ES-I3 (cell line): ENCODE measurements around the gene SLC5A3.

Experiments
- H3K36me3 ChIP-seq: 2 replicates; pipeline ENCODE4 v1.6.1; 2013; ENCODE audit warnings: mild to moderate bottlenecking, low read length, control low read depth, moderate library complexity; ENCODE audit not compliant: insufficient read depth
- H3K4me1 ChIP-seq: 2 replicates; pipeline ENCODE4 v1.6.1; 2013; ENCODE audit warnings: mild to moderate bottlenecking, control low read depth, low read length; ENCODE audit not compliant: insufficient read depth
- H3K9ac ChIP-seq: 2 replicates; pipeline ENCODE4 v1.6.1; 2013; ENCODE audit warnings: low read depth, mild to moderate bottlenecking, low read length, moderate library complexity
- H3K9me3 ChIP-seq: 2 replicates; pipeline ENCODE4 v1.6.1; 2013; ENCODE audit warnings: mild to moderate bottlenecking, low read length, moderate library complexity; ENCODE audit not compliant: control insufficient read depth, insufficient read depth

SLC5A3 gene

GRCh38 chr21:34077888-34078287, 4.5 kb downstream of the SLC5A3 start:
- Histone ChIP-seq H3K36me3 (no peaks in the 10 kb centered on the region), H3K9ac (no peak overlapping the region), H3K4me1 (peaks cover 12% of the 10 kb centered on the region; the same call in 1 of the 2 replicates)

GRCh38 chr21:34078915-34079314, 5.5 kb downstream of the SLC5A3 start:
- Histone ChIP-seq H3K36me3 (no peaks in the 10 kb centered on the region), H3K9ac (no peak overlapping the region), H3K4me1 (peaks cover 21% of the 10 kb centered on the region), H3K9me3 (no peaks in the 10 kb centered on the region)

More at GRCh38 chr21:34077888-34078287, 4.5 kb downstream of the SLC5A3 start:
- H3K9me3 ChIP-seq: no peaks in the 10 kb centered on the region

DNA sequence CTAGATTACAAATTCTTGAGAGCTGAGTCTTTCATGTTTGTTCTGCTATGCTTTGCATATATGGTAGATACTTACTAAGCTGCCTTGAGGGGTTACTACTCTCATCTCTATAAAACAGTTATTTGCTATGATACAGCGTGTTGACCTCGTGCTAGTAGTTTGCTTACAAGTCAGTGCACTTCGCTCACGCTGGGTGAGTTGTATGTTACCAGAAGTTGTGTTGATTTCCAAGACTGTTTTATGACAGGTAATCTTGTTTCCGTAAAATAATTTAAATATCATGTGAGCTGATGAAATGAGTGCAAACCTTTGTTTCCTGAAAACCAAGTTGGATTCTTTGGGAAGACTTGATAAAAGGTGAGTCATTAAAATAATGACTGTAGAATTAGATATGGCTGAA, 7.3 kb downstream of the SLC5A3 start:
- Histone ChIP-seq H3K9me3 (no peaks in the 10 kb centered on the region), H3K4me1 (peaks cover 18% of the 10 kb centered on the region), H3K9ac (no peak overlapping the region), H3K36me3 (no peaks in the 10 kb centered on the region)

DNA sequence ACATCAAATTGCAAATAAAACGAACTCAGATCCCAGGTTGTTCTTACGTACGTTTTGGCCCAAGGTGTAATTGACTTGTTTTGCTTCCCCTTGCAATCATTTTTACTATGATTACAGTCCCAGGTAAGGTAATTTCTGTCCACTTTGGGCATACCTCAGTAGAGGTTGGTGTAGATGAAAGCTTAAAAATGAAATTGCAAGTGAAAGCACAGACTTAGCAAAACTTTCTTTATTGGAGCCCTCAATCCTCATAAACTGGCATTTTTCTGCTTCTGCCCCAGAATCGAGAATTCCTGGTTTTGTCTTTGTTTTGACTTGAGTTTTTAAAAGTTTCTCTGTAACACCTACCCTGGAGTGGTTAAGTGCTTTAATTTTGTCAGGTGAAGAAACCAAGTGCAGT, 9.4 kb downstream of the SLC5A3 start:
- Histone ChIP-seq H3K9ac (no peak overlapping the region), H3K36me3 (no peaks in the 10 kb centered on the region), H3K9me3 (no peaks in the 10 kb centered on the region), H3K4me1 (peaks cover 19% of the 10 kb centered on the region)

DNA sequence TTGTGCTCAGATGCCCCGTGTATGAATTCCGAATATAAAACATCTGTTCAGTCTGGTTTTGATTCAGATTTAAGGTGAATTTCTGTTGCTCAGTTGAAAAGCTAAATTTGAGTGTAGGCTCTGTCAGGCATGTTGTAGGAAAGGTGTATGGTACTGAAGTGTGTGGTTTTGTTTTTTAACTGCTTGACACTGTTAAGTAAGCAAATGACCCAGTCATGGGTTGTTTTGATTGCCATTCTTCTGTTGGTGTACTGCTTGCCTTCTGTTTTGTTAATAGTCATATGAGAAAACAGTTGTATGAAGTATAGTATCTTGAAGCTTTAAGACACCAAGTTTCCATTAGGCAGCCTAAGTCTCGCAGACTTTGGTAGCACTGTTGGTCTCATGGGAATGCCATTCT, 10.0 kb downstream of the SLC5A3 start:
- H3K9me3 ChIP-seq: no peaks in the 10 kb centered on the region
- peaks cover 19% of the 10 kb centered on the region for H3K4me1 ChIP-seq
- no peak overlapping the region for H3K9ac ChIP-seq
- H3K36me3 ChIP-seq: no peaks in the 10 kb centered on the region

DNA sequence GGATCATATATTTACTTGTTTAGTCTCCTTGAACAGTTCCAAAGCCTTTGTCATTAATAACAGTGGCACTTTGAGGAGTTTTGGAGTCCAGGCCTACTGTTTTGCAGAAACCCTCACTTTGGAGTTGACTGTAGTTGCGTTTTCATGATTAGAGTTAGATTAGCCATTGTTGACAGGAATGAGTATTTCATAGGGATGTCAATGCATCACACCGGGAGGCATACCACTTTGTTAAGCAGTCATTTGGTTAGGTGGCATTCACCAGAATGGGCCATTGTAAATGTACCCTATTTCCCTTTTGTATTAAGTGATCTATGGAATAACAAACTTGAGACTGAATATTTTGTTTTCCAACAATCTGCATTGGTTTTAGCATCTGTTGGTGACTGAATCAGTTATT, 11.8 kb downstream of the SLC5A3 start:
- H3K9ac ChIP-seq: no peak overlapping the region
- no peaks in the 10 kb centered on the region for H3K36me3 ChIP-seq
- no peaks in the 10 kb centered on the region for H3K9me3 ChIP-seq
- peaks cover 19% of the 10 kb centered on the region for H3K4me1 ChIP-seq

GRCh38 chr21:34086887-34087306, 13.5 kb downstream of the SLC5A3 start:
- no peak overlapping the region for H3K9ac ChIP-seq
- H3K9me3 ChIP-seq: no peaks in the 10 kb centered on the region
- no peaks in the 10 kb centered on the region for H3K36me3 ChIP-seq
- H3K4me1 ChIP-seq: peaks cover 23% of the 10 kb centered on the region

DNA sequence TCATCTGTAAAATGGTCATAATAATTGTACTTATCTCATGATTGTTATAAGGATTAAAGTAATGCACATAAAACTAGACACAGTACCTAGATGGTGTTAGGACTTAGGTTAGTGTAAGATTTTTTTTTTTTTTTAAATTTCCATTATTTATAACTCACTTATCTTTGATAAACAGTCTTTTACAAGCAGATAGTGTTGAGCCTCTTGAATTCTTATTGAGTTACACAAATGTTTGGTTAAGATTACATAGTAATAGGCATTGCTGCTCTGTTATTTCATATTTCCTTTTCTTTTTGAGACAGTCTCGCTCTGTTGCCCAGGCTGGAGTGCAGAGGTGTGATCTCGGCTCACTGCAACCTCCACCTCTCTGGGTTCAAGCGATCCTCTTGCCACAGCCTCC, 15.4 kb downstream of the SLC5A3 start:
- H3K9me3 ChIP-seq: no peaks in the 10 kb centered on the region
- H3K36me3 ChIP-seq: no peaks in the 10 kb centered on the region
- peaks cover 15% of the 10 kb centered on the region; the same call in 1 of the 2 replicates for H3K4me1 ChIP-seq
- no peak overlapping the region for H3K9ac ChIP-seq

GRCh38 chr21:34091032-34091431, 17.7 kb downstream of the SLC5A3 start:
- no peaks in the 10 kb centered on the region for H3K9me3 ChIP-seq
- H3K9ac ChIP-seq: no peak overlapping the region
- H3K36me3 ChIP-seq: peaks cover 7% of the 10 kb centered on the region; the same call in 1 of the 2 replicates
- peaks cover 8% of the 10 kb centered on the region; the same call in 1 of the 2 replicates for H3K4me1 ChIP-seq

- Histone ChIP-seq H3K9me3 (no peaks in the 10 kb centered on the region), H3K9ac (no peak overlapping the region), H3K4me1 (peaks cover 7% of the 10 kb centered on the region; the same call in 1 of the 2 replicates), H3K36me3 (peaks cover 7% of the 10 kb centered on the region; the same call in 1 of the 2 replicates)
Observed at GRCh38 chr21:34091607-34092006, 18.2 kb downstream of the SLC5A3 start.

- Histone ChIP-seq H3K9me3 (no peaks in the 10 kb centered on the region), H3K4me1 (peaks cover 3% of the 10 kb centered on the region; the same call in 1 of the 2 replicates), H3K36me3 (peaks cover 7% of the 10 kb centered on the region; the same call in 1 of the 2 replicates), H3K9ac (no peak overlapping the region)
Observed at GRCh38 chr21:34092262-34092921, 19.0 kb downstream of the SLC5A3 start.

DNA sequence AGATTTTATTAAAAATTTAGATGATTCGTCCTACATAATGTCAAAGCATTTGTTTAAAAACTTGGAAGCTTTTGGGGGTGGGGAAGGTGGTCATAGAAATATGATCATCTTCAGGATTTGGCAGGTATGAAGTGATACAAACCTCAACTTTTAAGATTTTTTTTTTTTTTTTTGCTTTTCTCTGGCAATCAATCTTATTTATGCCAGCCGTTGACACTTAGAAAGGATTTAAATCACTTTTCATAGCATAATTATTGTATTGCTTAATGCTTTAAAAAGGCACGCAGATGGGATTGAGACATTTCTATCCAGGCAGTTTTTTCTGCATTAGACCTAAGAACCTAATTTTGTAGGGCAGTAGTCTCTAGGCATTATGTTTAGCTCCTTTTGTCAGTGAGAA, 19.7 kb downstream of the SLC5A3 start:
- peaks cover 3% of the 10 kb centered on the region; the same call in 1 of the 2 replicates for H3K4me1 ChIP-seq
- no peak overlapping the region for H3K9ac ChIP-seq
- H3K36me3 ChIP-seq: peaks cover 7% of the 10 kb centered on the region; the same call in 1 of the 2 replicates
- no peaks in the 10 kb centered on the region for H3K9me3 ChIP-seq

- Histone ChIP-seq H3K4me1 (peaks cover 3% of the 10 kb centered on the region; the same call in 1 of the 2 replicates), H3K36me3 (peaks cover 7% of the 10 kb centered on the region; the same call in 1 of the 2 replicates), H3K9me3 (no peaks in the 10 kb centered on the region), H3K9ac (no peak overlapping the region)
Observed at GRCh38 chr21:34094949-34095348, 21.6 kb downstream of the SLC5A3 start.

DNA sequence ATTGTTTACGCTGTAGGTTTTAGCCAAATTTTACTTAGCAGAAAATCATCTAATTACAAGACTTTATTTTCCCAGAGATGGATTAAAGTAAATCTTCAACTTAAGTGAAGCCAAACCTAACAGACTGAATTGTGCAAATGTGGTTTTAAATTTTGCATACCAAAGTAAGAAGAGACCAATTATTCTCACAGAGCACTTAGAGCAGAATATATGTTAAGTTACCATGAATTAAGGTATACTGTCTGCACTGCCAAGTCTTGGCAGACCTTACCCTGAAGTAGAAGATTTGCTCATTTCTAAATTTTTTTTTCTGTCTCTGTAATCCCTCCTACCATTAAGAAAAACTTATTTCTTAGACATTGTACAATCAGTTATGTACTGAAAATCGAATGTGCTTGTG, 24.1 kb downstream of the SLC5A3 start:
- H3K4me1 ChIP-seq: peaks cover 11% of the 10 kb centered on the region; the same call in 1 of the 2 replicates
- peaks cover 9% of the 10 kb centered on the region for H3K36me3 ChIP-seq
- H3K9me3 ChIP-seq: no peaks in the 10 kb centered on the region
- no peak overlapping the region for H3K9ac ChIP-seq

- H3K9ac ChIP-seq: no peak overlapping the region
- H3K4me1 ChIP-seq: peaks cover 11% of the 10 kb centered on the region; the same call in 1 of the 2 replicates
- peaks cover 7% of the 10 kb centered on the region for H3K36me3 ChIP-seq
- H3K9me3 ChIP-seq: no peaks in the 10 kb centered on the region
Observed at GRCh38 chr21:34100337-34100736, 27.0 kb downstream of the SLC5A3 start.
